Measurements from ENCODE around the gene ODAD3.

- TF ChIP-seq POLR2AphosphoS5 (IDR thresholded peaks at IDR 0.05; ENCODE audit: borderline replicate concordance, low read depth, low read length) (no peak), EZH2 (IDR thresholded peaks at IDR 0.05) (no peak)
Observed at GRCh38 chr19:11483366-11484111, 48.6 kb upstream of the ODAD3 start.
